HepG2 (cell line): ENCODE data around the gene CLEC18B. TPM values are rescaled to one million over a fixed set of nuclear protein-coding genes. Genes with fewer than 3 reads are reported as not detected.
"Not testable (repeated sequence)": the region's sequence is repeated elsewhere in the genome, so short reads cannot be mapped to it uniquely, and the experiment has no call there.

Experiments used
- ATAC-seq: fragments of 200-7000 bp; cut with Tn5 transposase; 3 replicates; pipeline ENCODE4 v1.9.1; 2020; ENCODE audit warnings: mild to moderate bottlenecking, moderate library complexity
- BruUV-seq: library from RNA; stranded (reverse); fragments of 400-500 nt; replicated peaks from 2 replicates; lab custom pipeline; 2021; lab: Mats Ljungman, UMichigan
- CTCF ChIA-PET: fragments of 300-600 bp; formaldehyde crosslinking; extraction: SDS; loops from one replicate; lab custom pipeline; 2021; ENCODE audit warnings: low total read pairs, inconsistent platforms, low intra/inter-chr PET ratio; lab: Yijun Ruan, JAX
- POLR2A ChIA-PET: fragments of 350-600 bp; sonication (Branson Sonifier 250); formaldehyde crosslinking; loops from one replicate; lab custom pipeline; 2020; ENCODE audit warnings: antibody characterized with exemption, inconsistent platforms; lab: Yijun Ruan, JAX
- DNase-seq: peaks from one replicate; pipeline ENCODE4 v3.0.0-alpha.2; 2015; ENCODE audit warnings: low spot score
- FAIRE-seq: peaks from 3 replicates; lab custom pipeline; 2011; peaks lifted over from hg19 to GRCh38; lab: Jason Lieb, UNC
- H2AFZ ChIP-seq: one replicate; pipeline ENCODE4 v1.6.1; 2011; ENCODE audit warnings: low read length, inconsistent platforms
- H3K27ac ChIP-seq: fragments of 300-600 bp; 3 replicates; pipeline ENCODE4 v1.8.0; 2011; ENCODE audit warnings: mixed run types, mild to moderate bottlenecking, mixed read lengths, low read length, inconsistent platforms; ENCODE audit not compliant: insufficient read depth; ENCODE audit errors: extremely low read length
- H3K27me3 ChIP-seq, 2 experiments: fragments of 200-600 bp in 1 of 2; 2 replicates in 1 of 2; 3 replicates in 1 of 2; pipeline versions ENCODE4 v1.6.0 to v1.8.0; 2011; ENCODE audit warnings: low read length in 2 of 2, mild to moderate bottlenecking in 2 of 2, moderate library complexity in 2 of 2, inconsistent platforms in 1 of 2; ENCODE audit not compliant: insufficient read depth in 2 of 2, control insufficient read depth in 1 of 2
- H3K36me3 ChIP-seq, 2 experiments: fragments of 200-600 bp in 1 of 2; replicated peaks in 1 of 2; 2 replicates in 1 of 2; 3 replicates in 1 of 2; pipeline versions ENCODE4 v1.5.1 to v1.8.0; 2011; ENCODE audit warnings: low read length in 2 of 2, inconsistent platforms in 1 of 2; ENCODE audit not compliant: insufficient read depth in 2 of 2, control insufficient read depth in 1 of 2
- H3K4me1 ChIP-seq: 2 replicates; pipeline ENCODE4 v1.5.1; 2012; ENCODE audit warnings: low read length, inconsistent platforms; ENCODE audit not compliant: insufficient read depth
- H3K4me2 ChIP-seq: 2 replicates; pipeline ENCODE4 v1.6.0; 2011; ENCODE audit warnings: low read depth, low read length, inconsistent platforms
- H3K4me3 ChIP-seq, 3 experiments: fragments of 200-600 bp in 1 of 3; sonication (generic), shearing (Covaris generic) in 1 of 3; replicated peaks in 1 of 3; 2 replicates each; pipeline ENCODE4 v1.5.1; 2011 to 2016; ENCODE audit warnings: low read length in 3 of 3, inconsistent platforms in 2 of 3, low read depth in 2 of 3, mild to moderate bottlenecking in 2 of 3, control low read depth in 1 of 3, mixed read lengths in 1 of 3; ENCODE audit not compliant: insufficient read depth in 1 of 3
- H3K79me2 ChIP-seq: one replicate; pipeline ENCODE4 v1.6.1; 2011; ENCODE audit warnings: low read length, inconsistent platforms; ENCODE audit not compliant: insufficient read depth
- H3K9ac ChIP-seq: 2 replicates; pipeline ENCODE4 v1.6.0; 2011; ENCODE audit warnings: mild to moderate bottlenecking, low read depth, low read length, inconsistent platforms; ENCODE audit not compliant: insufficient read depth
- H3K9me3 ChIP-seq: 2 replicates; pipeline ENCODE4 v1.5.1; 2012; ENCODE audit warnings: mild to moderate bottlenecking, low read length
- H4K20me1 ChIP-seq: 2 replicates; pipeline ENCODE4 v1.6.0; 2011; ENCODE audit warnings: inconsistent platforms, mild to moderate bottlenecking, low read length, moderate library complexity; ENCODE audit not compliant: insufficient read depth
- ATF7 ChIP-seq, 2 experiments: fragments of 450-650 bp in 1 of 2; sonication (generic) in 1 of 2; formaldehyde crosslinking in 1 of 2; IDR thresholded peaks; 2 replicates each; pipeline versions ENCODE4 v1.4.0 to v1.6.1; 2016 to 2020; ENCODE audit warnings: antibody characterized with exemption in 1 of 2, mild to moderate bottlenecking in 1 of 2, missing genetic modification reagents in 1 of 2
- WGBS: methylation state at CpG from one replicate; pipeline ENCODE4 v1.1.6; 2017; ENCODE audit warnings: low lambda C conversion rate; 5-methylcytosine and 5-hydroxymethylcytosine counted together
- in situ Hi-C: cut with HindIII; loops from 2 replicates; pipeline ENCODE4 v1.10.0; 2017; ENCODE audit warnings: low pct_unique_long_range_greater_than_20kb; ENCODE audit not compliant: extremely low pct_ligation_motif_present
- intact Hi-C: fragments of 100-400 bp; cut with micrococcal nuclease; formaldehyde crosslinking; loops from one replicate; pipeline ENCODE4 v1.10.0; 2022; ENCODE audit not compliant: unreplicated experiment
- polyA plus RNA-seq, 8 experiments: library from polyadenylated mRNA; depleted of rRNA in 3 of 8; stranded (reverse) in 7 of 8; unstranded in 1 of 8; fragments of >200 nt; fragmentation: Illumina TruSeq in 4 of 8; extraction: Trizol in 4 of 8; gene quantifications; 2 replicates each; pipeline versions ENCODE4 v1.2.1 to v1.2.3, GENCODE V29; 2011 to 2016; ENCODE audit warnings: low read depth in 4 of 8, missing spikeins in 1 of 8, mixed read lengths in 1 of 8; ENCODE audit not compliant: insufficient read depth in 1 of 8
- total RNA-seq, 5 experiments: library from RNA; depleted of rRNA; stranded (reverse); fragments of >200 nt; fragmentation: Illumina TruSeq; extraction: Trizol; gene quantifications; 2 replicates each; pipeline ENCODE4 v1.2.3, GENCODE V29; 2016; ENCODE audit warnings: low read depth in 1 of 5

Gene CLEC18B
- total and polyA plus RNA-seq, 2 of the 13 experiments (the other 11 are each of a cell fraction or from before 2014, with no cell fraction given): 0.31 to 1.1 TPM

- H4K20me1 ChIP-seq; POLR2A ChIA-PET; FAIRE-seq; intact Hi-C loops; H3K79me2 ChIP-seq; H3K9me3 ChIP-seq; H2AFZ ChIP-seq; in situ Hi-C loops; H3K4me1 ChIP-seq; CTCF ChIA-PET; ATAC-seq; H3K27ac ChIP-seq; H3K9ac ChIP-seq; H3K27me3 ChIP-seq; H3K4me2 ChIP-seq; H3K36me3 ChIP-seq; DNase-seq; BruUV-seq; H3K4me3 ChIP-seq; TF ChIP-seq ATF7 (CRISPR knock-in tag; IDR thresholded peaks at IDR 0.05): not testable (repeated sequence)
- TF ChIP-seq ATF7 (IDR thresholded peaks at IDR 0.05): 0 out of 2 replicates have a peak, but pooled peaks have one; percentile 4
- WGBS: 7% methylated on average over 4 of the region's 6 CpGs
Observed at GRCh38 chr16:74382339-74383034, 38.8 kb downstream of the CLEC18B start.

- H3K27ac ChIP-seq, H3K9ac ChIP-seq, BruUV-seq, H3K79me2 ChIP-seq, H3K4me2 ChIP-seq, H3K4me3 ChIP-seq, H3K27me3 ChIP-seq, H4K20me1 ChIP-seq, CTCF ChIA-PET, H3K36me3 ChIP-seq, in situ Hi-C loops, ATAC-seq, POLR2A ChIA-PET, FAIRE-seq, H3K4me1 ChIP-seq, H2AFZ ChIP-seq, H3K9me3 ChIP-seq, DNase-seq: not testable (repeated sequence)
- intact Hi-C loops: loop anchor here (10.0 kb wide), 1 partner anchor 61 kb away; no protein-coding TSS in a partner anchor
- 77% methylated on average over 9 of the region's 9 CpGs for WGBS
Observed at GRCh38 chr16:74373847-74374184, 47.5 kb downstream of the CLEC18B start.
